CD4-positive, alpha-beta T cell treated with Interleukin-21 for 1 hour (primary cell): ENCODE data around the gene NHS.

Experiments used
- DNase-seq: peaks from one replicate; pipeline ENCODE4 v3.0.0-alpha.2; 2020

The NHS gene

DNA sequence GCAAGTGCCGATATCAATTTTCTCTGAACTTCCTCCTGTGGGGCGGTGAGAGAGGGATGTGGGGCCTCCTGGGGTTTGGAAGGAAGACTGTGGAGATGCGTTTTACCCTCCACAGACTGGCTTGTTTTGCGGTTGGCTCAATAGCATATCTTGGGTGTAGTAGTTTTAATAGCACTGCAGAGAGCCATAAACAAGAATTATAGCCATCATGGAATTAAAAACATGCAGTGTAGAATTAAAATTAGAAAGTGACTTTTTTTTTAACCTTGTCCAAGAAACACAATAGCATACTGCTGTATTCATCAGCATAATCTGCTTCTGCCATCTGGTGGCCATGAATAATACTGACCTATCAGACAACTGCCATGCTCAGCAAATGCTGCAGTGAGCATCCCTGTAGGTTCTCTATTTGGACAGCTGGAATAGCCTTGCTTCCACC is 315.0 kb downstream of the NHS start:
- peak; percentile 46 for DNase-seq

DNA sequence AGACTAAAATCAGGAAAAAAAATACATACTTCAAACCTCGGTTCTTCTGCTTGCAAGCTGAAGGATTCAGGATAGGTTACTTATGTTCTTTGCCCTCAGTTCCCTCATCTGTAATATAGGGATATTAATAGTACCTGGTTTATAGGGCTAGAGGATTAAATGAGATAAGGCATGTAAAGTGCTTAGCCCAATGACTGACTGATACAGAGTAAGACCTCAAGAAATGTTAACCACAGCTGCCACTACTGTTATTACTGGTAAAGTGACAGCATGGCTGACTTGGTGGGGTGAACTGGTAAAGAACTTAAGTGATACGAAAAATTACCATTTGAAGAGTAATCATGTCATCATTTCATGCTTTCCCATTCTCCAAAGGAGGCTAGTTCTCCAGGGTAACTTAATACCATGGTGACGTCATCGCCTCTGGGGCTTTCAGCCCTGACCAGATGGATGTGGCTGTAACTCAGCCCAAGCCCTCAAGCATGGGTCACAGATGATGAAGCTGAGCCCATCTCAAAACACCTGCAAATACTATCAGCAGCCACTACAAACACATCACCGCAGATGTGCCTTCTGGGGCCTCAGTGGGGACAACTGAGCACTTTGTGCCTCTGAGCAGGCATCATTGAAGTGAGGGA is 317.8 kb downstream of the NHS start:
- DNase-seq, result no peak

- peak; percentile 3 for DNase-seq
These were observed 322.2 kb downstream of the NHS start for GRCh38 chrX:17697191-17697590.

DNA sequence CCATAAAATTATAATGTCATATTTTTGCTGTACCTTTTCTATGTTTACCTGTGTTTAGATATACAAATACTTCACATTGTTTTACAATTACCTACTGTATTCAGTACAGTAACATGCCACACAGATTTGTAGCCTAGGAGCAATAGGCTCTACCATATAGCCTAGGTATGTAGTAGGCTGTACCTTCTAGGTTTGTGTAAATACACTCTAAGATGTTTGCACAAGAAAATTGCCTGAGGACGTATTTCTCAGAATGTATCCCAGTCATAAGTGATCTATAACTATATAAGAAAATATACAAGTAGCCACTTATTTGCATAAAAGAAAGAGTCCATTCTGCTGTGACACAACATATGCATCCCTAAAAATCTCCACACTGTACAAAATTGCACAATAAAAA is 326.0 kb downstream of the NHS start:
- no peak for DNase-seq

DNA sequence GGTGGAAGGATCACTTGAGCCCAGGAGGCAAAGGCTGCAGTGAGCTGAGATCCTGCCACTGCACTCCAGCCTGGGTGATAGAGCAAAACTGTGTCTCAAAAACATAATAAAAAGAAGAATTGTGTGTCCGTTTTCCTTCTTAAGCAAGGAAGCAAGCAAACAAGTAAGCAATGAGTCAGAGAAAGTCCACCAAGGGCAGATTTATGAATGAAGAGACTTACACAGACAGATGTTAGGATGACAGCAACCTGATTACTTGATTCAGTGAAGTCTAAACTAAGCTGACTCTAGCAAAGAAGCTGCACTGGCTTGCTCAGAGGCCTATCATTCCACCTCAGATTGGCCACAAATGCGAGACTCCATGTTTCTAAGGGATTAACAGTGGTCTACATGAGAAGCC is 328.2 kb downstream of the NHS start:
- no peak for DNase-seq

DNA sequence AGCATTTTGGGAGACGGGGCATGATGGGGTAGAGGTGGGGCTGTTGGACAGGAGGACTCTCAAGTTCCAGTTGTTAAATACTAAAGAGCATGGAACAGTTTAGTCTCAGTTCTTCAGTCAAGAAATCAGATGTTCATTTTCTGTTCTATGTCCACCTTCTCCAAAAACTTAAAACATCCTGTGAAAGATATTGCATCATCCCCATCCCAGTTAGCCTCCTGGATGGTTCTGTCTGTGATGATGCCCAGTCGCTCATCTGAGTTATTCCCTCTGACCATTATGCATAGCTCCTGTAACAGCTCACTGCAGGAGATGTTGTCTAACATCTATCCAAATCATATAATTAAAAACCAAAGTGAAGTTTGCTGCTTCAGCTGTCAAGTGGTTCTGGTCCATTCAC is 330.2 kb downstream of the NHS start:
- DNase-seq, result no peak

DNA sequence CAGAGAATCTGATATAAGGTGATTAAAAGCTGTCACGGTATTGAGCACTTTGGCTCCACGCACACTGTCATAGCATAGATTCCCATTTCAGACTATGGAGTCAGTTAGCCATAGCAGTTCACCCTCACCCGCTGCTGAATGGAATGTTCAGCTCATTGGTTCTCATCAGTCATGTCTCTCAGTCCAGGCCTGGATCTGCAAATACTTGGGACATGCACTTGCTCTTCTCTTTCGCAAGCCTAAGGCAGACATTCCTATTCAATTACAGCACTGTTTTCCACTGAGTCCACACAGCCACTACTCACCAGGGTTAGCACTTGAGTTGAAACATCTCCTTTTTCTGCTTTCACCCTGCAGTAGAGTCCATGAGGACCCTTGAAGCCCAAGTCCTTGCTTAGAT is 331.7 kb downstream of the NHS start:
- DNase-seq, result no peak

DNA sequence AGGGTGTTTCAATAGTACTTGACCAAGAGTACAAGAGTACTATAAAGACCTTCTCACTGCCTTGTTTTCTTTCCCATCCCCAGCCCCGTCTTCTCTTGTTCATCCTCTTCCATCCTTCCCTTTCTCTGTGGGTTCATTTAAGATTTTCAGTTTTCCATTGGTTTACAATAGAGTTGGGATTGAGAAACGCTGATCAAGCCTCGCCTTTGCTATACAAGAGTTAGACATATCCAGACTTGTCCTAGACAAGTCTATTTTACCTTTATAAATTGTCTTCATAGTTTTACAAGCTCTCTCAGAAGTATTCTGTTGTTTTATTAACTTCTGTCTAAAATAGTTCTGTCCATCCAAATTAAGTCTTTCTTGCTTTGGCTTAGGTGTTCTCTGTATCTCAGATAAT is 332.7 kb downstream of the NHS start:
- no peak for DNase-seq

DNA sequence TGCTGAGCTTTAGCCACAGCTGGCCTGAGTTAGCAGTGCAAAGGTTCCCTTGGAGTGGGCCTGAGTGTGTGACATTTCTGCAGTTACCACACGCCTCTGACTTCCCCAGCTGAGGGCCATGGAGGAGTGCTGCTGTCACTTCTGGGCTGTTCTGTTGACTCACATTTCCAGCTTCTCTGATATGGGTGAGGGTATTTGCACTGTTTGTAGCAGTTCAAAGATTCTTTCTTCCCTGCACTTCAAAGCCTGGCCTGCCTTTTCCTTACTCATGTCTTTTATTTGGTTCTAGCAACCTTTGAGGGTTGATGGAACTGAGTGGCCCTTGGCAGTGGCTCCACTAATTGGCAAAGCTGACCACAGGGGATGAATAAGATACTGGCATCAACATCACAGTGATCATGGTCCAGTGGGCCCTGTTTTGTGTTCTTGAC is 335.9 kb downstream of the NHS start:
- no peak for DNase-seq

- DNase-seq, result no peak
These were observed 338.3 kb downstream of the NHS start for GRCh38 chrX:17713288-17713687.

- no peak for DNase-seq
These were observed 343.7 kb downstream of the NHS start for GRCh38 chrX:17718649-17719165.

- no peak for DNase-seq
These were observed 344.7 kb downstream of the NHS start for GRCh38 chrX:17719711-17720110.

- no peak for DNase-seq
These were observed 346.7 kb downstream of the NHS start for GRCh38 chrX:17721715-17722114.

DNA sequence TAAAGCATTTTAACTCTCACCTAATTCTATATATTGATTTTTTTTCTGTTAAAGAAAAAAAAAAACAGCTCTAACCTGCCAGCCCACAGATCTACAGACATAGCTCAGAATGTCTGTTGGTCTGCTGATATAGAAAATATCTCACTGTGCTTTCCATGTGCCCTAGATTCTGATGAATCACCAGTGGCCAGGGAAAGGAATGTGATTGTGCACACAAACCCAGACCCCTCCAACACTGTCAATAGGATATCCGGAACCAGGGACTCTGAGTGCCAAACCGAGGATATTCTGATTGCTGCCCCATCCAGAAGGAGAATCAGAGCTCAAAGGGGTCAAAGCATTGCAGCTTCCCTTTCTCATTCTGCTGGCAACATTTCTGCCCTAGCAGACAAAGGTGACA is 350.2 kb downstream of the NHS start:
- DNase-seq, result no peak

DNA sequence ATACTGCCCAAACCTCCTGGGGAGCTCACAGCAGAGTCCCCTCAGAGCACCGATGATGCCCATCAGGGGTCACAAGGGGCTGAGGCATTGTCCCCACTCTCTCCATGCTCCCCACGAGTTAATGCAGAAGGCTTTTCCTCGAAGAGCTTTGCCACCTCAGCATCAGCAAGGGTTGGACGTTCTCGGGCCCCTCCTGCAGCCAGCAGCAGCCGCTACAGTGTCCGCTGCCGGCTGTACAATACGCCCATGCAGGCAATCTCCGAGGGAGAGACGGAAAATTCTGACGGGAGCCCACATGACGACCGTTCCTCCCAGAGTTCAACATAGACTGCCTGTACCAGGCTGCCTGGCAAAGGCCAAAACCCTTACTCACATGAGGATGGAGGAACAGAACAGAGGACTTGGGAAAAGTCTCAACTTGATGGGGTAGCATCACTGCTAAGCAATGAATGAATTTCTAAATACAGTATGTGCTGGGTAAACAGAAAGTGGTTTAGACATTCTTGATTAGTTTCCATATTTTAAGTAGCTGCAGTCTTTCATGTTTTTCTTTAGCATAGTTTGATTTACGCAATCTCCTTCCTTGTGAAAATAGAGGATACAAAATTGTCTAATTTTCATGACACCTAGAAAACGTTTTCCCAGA is 357.3 kb downstream of the NHS start:
- DNase-seq, result no peak

DNA sequence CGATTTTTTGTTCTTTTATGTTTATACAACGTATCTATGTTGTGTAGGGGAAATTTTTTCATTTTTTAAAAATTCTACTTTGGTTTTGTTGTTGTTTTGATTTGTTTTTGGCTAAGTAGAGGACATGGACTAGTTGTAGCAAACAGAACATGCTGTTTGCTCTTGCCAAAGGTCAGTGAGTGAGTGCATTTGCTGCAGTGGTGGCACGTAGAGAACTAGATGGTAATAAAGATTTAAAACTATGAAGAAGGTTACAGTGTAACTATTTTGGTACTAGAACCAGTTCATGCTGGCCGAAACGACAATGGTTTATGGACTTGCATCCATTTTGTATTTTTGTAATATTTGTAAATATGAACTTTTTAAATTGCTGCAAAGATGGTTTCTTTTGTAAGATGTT is 360.4 kb downstream of the NHS start:
- no peak for DNase-seq

DNA sequence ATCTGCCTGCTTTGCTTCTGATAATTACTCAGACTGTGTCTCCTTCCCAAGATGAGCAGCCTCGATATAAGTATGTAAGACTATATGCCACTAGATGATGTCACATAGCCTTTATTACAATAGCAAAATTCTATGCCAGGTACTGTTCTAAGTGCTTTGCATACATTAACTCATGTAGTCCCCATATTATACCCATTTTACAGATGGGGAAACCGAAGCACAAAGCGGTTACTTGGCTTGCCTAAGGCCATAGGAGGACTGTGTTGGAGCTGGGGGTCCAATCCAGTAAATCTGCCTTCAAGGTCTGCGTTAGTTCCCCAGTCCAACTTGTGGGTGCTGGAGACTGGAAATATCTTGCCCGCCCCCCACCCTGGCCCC is 361.5 kb downstream of the NHS start:
- no peak for DNase-seq

DNA sequence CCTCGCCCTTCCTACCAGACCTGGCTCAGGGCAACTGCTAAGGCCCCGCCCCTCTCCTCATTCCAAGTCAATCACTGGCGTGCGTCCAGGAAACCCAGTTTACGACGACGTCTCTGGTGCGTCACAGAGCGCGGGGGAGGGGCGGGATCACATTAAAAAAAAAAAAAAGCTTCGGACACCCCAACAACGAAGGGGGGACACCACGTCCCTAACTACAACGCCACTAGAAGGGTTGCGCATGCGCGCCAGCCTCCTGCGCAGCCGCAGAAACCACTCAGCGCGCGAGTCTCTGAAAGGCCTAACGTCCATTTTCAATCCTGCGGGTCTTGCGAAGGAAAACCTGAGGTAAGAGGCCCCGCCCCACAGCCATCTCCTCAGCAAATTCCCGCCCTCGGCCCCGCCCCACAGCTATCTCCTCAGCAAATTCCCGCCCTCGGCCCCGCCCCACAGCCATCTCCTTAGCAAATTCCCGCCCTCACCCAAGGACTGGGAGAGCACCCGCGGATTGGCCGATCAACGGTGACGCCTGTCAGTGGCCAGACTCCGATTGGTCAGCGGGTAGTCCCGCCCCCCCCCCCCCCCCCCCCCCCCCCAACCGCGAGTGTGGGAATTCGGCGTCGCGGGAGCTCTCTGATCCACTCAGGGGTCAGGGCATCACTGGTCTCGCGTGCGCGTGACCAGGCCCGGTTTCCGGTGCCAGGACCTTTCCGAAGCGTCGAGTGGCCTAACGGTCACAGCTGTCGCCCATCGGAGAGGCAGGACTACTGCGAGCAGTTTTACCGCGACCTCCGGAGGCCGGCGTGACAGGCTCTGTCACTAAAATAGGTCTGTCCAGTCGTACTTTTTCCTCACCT is 362.1 kb downstream of the NHS start, which contains the start of gene SCML1:
SCML1 (plus strand) TSS at position 638 of the 854 bp plus-strand sequence. CDS start 6,694 bp downstream, outside the sequence.
- peak; percentile 84 for DNase-seq

GRCh38 chrX:17737710-17737985 is 362.6 kb downstream of the NHS start:
- no peak for DNase-seq

- DNase-seq, result peak; percentile 66
These were observed 363.1 kb downstream of the NHS start for GRCh38 chrX:17737986-17738713.

GRCh38 chrX:17738737-17739535 is 363.9 kb downstream of the NHS start:
- DNase-seq, result no peak
